Measurements from ENCODE around the gene KDM1A.

- TF ChIP-seq CTCF (IDR thresholded peaks at IDR 0.05) (no peak), POLR2A (IDR thresholded peaks at IDR 0.05) (no peak)
These were observed 68.8 kb downstream of the KDM1A start for GRCh38 chr1:23088027-23088426.

All from esophagus squamous epithelium (tissue), 4 donors.